ENCODE measurements around the gene PTPN7.
"Not testable (repeated sequence)": the region's sequence is repeated elsewhere in the genome, so short reads cannot be mapped to it uniquely, and the experiment has no call there.

The PTPN7 gene

DNA sequence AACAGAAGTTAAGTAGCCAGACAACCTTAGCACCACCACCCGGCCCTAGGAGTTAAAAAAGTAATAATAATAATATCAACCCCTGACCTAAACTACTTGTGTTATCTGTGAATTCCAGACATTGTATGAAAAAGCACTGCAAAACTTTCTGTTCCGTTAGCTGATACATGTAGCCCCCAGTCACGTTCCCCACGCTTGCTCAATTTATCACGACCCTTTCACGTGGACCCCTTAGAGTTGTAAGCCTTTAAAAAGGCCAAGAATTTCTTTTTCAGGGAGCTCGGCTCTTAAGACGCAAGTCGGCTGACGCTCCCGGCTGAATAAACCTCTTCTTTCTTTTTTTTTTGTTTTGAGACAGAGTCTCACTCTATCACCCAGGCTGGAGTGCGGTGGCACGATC is 6.7 kb upstream of the PTPN7 start:
- DNase-seq (ENCODE audit: low read depth): not testable (repeated sequence)

DNA sequence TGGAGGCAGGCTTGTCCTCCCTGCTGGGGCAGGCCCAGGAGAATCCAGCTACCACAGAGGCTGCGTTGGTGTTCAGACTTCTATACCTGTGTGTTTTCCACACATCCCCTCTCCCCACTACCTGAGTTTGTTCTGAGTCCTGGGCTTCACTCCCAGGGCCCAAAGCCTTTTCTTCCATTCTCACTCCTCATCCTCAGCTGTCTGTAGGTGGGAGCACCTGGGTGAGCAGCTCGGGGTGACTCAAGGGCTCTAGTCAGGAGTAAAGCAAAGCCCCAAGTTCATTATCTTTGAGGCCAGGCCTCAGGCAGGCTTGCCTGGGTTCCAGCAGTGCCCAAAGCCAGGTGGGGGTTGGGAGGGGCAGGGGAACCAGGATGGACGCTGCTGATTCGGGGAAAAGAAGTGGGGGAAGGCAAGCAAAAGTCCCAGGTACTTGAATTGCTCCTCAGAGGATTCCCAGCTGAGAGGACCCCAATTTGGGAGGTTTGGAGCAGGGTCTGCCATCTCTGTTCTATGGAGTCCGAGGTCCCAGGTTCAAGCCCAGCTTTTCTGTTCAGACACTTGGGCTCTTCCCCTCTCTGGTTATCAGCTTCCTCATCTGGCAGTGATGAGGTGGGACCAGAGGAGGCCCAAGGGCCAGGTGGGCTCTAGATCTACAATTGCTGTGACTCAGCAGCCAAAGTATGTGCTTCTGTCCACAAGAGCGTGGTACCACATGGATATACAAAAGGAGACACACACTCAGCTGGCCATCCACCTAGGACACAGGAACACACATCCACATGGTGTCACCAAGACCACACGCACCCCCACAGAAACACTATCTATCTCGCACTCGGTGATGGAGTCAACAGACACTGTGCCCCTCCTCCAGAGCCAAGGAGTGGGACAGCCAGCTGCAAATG is 5.8 kb upstream of the PTPN7 start:
- DNase-seq (ENCODE audit: low read depth): no peak

DNA sequence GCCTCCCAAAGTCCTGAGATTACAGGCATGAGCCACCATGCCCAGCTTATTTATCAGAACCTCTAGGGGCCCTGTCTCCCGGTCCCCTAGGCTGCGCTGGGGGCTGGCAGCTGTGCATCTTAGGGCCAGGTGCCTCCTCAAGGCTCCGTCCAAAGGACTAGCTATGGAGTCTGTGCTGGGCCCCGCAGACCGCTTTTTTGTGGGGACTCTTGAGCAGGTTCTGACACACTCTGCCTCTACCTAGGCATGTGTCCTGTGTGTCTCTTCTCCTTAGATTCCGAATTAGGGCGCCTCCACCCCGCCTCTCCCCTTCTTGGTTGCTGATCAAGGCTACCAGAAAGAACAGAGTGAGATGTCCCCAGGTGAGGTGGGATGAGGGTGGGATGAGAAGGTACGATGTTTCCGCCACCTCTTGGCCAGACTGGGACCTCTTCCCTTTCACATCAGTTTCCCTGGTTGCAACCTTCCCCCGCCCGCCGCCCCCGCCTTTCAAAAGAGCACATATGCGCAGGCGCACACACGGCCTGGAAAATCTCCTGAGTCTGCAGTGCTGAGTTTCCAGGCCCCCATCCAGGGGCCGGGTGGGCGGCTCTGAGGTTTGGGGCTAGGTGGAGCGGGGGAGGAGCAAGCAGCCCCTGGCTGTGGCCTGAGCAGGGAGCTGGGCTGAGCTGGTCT is 5.0 kb upstream of the PTPN7 start:
- no peak for DNase-seq (ENCODE audit: low read depth)

GRCh38 chr1:202164271-202165037 is 4.1 kb upstream of the PTPN7 start:
- DNase-seq (ENCODE audit: low read depth): no peak

DNA sequence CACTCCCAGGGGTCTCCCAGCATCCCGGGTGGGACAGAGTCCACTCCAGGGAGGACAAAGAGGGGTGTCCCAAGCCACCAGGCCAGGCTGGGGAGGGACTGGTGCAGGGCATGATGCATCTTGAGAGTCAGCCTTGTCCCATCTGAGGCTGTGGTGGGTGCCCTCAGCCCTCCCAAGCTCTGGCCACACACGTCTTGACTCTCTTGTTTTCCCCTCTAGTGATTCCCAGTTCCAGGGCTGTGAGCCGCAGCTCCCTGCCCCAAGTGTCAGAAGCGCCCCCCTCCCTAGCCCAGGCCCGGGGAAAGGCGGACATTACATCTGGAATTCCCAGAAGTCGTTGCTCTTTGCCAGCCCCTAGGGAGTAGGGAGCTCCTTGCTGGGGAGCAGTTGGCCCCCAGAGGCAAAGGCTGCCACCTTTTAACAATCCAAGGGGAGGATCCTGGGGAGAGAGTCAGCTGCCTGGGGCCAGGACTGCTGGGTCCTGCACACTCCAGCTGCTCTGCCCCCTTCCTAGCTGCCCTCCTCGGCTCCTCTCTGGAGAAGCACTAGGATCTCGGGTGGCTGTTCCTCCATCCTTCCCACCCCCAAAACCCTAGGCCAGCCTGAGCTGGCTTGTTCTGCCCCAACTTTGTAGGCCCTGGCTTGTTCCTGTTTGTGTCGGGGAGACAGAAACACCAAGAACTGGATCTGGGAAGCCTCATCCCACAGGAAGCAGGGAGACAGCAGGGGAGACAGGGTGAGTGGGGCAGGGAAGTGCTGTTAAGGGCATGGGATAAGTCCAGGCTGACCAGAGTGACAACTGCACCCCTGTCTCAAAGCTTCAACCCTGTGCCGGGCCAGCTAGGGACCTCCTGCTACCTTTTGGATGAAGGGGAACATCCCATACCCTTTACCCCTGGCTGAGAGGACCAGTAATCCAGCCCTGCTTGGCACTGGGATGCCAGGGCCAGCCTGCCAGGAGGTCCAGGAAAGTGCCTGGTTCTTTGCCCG is 3.2 kb upstream of the PTPN7 start:
- no peak for DNase-seq (ENCODE audit: low read depth)

DNA sequence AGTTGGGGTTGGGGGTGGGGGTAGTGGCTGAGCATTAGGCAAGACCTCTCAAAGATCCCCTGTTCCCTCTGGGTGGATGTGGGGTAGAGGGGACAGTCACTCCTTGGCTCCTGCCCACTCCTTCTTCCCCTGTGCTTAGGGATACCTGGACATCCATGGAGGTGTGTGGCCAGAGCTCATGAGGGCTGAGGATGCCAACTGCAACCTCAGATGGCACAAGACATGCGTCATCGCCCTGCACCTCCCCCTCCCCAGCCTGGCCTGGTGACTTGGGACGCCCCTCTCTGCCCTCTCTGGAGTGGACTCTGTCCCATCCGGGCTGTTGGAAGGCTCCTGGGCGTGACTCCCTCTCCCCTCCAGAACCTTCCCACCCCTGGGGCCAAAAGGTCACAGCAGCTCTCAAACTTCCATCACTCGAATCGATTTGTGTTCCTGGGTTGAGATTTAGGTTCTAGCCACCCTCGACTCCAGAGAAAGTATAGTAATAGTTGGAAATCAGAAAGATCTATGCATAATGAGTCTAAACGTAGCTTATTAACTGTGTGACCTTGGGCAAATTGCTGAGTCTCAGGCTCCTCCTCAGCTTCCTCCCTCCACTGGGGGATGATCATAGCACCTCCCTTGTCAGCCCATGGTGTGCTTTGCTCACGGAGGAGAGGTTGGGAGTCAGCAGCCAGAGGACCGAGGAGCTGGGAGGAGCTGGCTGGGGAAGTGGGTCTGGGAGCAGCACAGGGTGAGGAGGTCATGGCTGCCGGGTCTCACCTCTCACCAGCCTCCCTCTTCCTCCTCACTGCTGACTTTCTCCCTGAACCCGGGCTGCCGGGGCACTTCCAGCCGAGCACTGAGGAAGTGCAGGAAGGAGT is 2.2 kb upstream of the PTPN7 start:
- DNase-seq (ENCODE audit: low read depth): no peak

DNA sequence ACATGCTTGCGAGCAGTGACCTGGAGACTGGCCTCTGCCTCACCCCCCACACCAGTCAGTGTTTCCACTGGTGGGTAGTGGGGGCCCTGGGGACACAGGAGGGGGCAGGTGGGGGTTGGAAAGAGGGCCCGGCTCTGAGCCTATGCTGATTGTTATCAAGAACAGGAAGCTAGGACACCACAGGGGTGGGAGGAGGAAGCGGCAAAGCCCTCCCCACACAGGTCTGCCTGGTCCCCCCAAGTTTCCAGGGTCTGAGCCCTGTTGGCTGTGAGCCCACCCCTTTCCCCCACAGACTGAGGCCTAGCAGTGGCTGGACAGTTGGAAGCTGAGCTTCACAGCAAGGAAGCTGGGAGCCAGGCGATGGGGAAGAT is 1.6 kb upstream of the PTPN7 start:
- no peak for DNase-seq (ENCODE audit: low read depth)

DNA sequence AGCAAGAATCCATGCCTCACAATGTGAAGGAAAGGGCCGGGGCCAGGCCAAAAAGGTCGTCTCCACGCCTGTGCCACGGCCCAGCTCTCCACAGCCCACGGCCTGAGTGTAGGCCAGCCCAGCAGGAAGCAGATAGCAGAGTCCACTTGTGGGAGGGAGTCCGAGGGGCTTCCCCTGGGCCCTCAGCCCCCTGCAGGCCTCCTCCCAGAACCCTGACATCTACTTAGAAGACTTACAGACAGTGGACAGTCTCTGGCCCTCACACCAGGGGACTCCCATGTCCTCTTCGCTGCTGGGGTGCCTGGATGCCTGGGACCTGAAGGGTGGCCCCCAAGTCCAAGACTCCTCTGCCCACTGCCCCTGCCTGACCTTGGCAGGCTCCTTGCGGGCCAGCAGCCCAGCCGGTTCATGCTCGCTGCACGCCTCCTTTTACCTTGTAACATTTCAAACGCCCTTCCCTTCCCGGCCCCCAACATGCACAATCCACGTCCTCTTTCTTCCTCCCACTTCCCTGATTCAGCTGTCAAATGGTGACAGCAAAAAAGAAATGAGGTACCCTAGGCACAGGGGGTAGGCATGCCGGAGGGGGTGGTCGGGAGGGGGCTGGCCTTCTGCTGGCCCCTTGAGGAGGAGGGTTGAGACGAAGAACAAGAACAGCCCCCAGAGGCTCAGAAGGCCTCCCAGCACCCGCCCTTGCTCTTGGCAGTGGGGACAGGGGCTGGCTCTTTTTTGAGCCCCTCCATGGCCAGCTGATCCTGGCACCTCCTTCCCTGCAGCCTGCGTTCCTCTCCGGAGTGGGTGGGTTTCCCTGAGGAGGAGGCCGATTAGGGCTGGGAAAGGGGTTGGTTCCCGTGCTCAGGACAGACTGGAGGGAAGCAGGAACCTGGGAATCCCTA is 997 bp upstream of the PTPN7 start:
- no peak for DNase-seq (ENCODE audit: low read depth)

GRCh38 chr1:202159534-202160371 is 649 bp downstream of the PTPN7 start:
- no peak for DNase-seq (ENCODE audit: low read depth)

- no peak for DNase-seq (ENCODE audit: low read depth)
These were observed 1.4 kb downstream of the PTPN7 start for GRCh38 chr1:202158810-202159533.

DNA sequence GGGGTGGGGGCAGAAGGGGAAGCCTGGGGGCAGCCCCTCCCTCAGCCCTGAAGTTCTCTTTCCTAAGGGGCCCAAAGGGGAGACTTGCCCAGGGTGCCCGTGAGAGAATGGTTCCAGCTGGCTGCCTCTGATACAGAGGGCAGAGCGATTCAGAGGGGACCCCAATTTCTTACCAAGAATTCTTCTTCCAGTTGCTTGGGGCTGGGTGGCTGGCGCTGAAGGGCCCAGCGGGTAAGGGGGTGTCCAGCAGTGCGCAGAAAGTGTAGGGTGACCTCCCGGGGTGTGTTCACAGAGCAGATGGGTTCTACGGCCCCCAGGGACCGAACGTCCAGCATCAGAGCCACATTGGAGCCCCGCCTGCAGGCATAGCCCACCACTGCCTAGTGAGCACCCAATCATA is 2.5 kb downstream of the PTPN7 start:
- no peak for DNase-seq (ENCODE audit: low read depth)

DNA sequence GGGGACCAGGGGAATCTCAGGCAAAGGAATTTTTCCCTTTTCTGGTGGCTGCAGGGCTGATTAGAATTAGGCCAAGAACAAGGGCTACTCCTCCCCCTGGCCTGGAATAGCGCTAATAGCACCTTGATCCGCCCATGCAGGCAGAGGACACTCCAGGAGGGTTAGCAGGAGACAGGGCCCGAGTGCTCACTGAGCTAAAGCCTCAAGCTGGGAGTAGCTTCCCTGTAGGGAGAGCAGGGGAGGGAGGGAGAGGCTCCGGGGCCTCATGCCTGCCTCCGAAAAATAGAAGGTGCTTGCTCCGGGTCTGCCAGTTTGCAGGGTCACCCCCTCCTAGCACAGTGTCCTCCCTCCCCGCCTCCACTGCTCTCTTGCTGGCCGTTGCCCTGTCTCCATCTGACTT is 3.8 kb downstream of the PTPN7 start:
- no peak for DNase-seq (ENCODE audit: low read depth)

DNA sequence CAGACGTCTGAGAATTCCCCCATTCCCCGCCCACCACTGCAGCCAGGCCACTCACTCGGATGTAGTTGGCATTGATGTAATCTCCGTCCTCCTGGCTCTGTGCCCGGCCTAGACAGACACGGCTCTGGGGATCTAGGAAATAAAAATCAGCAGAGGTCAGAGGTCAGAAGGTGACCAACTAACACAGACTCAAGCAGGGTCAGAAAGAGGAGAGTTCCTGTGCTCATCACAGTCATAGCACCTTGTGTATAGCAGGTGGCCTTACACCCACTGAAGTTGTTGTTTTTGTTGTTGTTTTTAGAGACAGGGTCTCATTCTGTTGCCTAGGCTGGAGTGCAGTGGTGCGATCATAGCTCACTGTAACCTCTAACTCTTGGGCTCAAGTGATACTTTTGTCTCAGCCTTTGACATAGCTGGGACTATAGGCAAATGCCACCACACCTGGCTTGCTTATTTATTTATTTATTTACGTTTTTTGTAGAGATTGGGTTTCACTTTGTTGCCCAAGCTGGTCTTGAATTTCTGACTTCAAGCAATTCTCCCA is 4.9 kb downstream of the PTPN7 start:
- peak; percentile 52 for DNase-seq (ENCODE audit: low read depth)

DNA sequence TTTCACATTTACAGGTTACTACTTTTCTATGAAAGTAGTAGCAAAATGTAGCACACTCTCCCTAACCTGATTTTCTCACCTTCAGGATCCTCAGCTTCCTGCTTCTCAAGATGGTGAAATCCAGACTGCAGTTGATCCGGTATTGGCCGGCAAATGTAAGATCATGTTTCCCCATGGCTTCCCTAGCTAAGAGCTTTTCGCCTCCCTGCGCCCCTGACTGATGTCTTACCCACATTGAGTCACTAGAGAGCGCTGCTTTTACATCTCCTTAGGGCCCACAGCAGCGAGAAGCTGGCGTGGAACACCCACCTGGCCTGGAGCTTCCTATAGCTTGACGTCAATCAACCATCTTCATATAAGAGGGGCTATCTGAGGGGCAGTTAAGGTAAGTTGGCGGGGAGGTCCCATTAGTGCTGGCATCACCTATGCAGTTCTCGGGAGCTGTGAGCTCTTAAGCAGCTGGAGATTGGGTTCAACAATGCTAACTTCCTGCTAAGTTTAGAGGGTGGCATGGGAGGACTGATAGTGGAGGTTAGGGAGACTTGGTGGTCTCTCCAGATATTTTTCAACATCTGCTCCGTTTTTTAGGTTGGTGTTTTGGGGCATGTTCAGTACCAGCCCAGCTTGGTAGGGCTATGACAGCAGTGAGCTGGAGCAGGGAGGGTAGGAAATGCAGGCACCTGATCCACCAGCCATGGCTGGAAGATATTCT is 5.5 kb downstream of the PTPN7 start:
- peak; percentile 71 for DNase-seq (ENCODE audit: low read depth)

DNA sequence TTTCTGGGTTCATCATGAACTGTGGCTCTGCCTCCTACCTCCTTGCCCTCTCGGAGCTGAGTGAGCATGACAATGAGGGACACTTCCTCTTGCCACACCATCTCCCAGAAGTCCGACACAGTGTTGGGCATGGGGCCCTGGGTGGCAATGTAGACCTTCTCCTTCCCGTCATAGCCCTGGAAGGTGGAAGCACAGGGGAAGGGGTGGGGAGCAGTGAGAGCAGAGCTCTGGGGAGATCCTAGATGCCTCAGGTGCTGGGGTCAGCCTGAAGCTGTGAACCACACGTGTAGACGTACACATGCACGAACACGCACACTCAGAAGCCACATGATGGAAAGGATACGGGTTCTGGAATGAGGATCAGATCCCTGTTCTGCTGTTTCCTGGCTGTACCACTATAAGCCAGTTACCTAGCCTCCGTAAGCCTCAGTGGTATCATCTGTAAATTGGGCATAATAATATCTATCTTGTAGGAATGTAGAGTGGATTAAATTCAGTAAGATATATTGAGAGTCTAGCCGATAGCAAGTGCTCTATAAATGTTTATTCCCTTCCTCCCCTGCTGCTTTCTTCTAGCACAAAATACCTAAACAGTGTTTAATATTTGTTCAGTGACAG is 6.1 kb downstream of the PTPN7 start:
- DNase-seq (ENCODE audit: low read depth): no peak

DNA sequence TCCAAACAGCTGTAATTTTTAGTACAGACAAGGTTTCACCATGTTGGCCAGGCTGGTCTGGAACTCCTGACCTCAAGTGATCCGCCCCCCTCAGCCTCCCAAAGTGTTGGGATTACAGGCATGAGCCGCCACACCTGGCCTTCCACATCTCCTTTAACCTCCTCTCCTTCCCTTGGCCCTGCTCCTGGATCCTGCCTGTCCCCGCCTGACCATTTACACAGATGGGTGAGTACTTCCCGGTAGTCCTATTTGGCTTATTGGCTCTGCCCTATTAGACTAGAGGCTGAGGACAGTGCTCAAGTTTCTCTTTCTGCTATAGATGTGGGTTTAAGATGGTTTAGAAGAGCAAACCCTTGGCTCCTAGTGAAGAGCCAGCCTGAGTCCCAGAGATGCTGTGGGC is 7.1 kb downstream of the PTPN7 start:
- DNase-seq (ENCODE audit: low read depth): no peak

DNA sequence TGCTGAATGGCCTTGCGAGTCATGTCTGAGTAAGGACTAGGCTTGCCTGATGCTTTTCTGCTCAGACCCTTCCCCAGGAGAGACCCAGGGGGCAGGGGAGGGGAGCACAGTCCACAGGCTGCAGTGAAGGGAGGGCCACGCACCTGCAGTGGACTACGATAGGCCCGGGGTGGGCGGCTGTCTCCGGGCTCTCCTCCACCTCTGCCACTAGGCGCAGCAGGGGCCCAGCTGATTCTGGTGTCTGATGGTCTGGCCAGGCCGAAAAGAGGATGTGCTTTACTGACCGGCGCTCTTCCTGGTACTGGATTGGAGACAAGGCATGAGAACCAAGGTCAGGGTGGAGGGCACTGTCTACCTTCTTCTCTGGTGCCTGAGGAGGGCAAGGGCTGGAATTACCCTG is 8.0 kb downstream of the PTPN7 start:
- no peak for DNase-seq (ENCODE audit: low read depth)

Measured in ELR (cell line).